GM12878 (cell line): Measurements from ENCODE around the gene C1QC. TPM values are rescaled to one million over a fixed set of nuclear protein-coding genes. Genes with fewer than 3 reads are reported as not detected.

Experiments
- ATAC-seq: fragments of 200-7000 bp; cut with Tn5 transposase; 3 replicates; pipeline ENCODE4 v1.9.1; 2020; ENCODE audit warnings: mild to moderate bottlenecking, moderate library complexity
- BruUV-seq: library from RNA; stranded (reverse); fragments of 400-500 nt; replicated peaks from 2 replicates; lab custom pipeline; 2021; lab: Mats Ljungman, UMichigan
- CTCF ChIA-PET: fragments of 300-600 bp; sonication (Branson Sonifier 250); formaldehyde crosslinking; extraction: SDS; loops from one replicate; lab custom pipeline; 2021; ENCODE audit warnings: inconsistent platforms; lab: Yijun Ruan, JAX
- POLR2A ChIA-PET: fragments of 350-600 bp; formaldehyde crosslinking; extraction: SDS; loops from one replicate; lab custom pipeline; 2021; ENCODE audit warnings: inconsistent platforms; lab: Charles Lee
- RAD21 ChIA-PET: fragments of 300-600 bp; sonication (Branson Sonifier 250); formaldehyde crosslinking; loops from one replicate; lab custom pipeline; 2023; ENCODE audit warnings: antibody characterized with exemption; ENCODE audit not compliant: unreplicated experiment; lab: Charles Lee
- SMC1A ChIA-PET: fragments of 300-600 bp; sonication (Branson Sonifier 250); formaldehyde crosslinking; loops from one replicate; lab custom pipeline; 2023; ENCODE audit not compliant: unreplicated experiment, uncharacterized antibody; lab: Charles Lee
- DNase-seq: peaks from one replicate; pipeline ENCODE4 v3.0.0-alpha.2; 2011; ENCODE audit warnings: low read depth, low spot score
- FAIRE-seq: peaks from 3 replicates; lab custom pipeline; 2011; peaks lifted over from hg19 to GRCh38; lab: Jason Lieb, UNC
- H2AFZ ChIP-seq: 2 replicates; pipeline ENCODE4 v1.6.0; 2011; ENCODE audit warnings: low read depth, low read length, control low read depth; ENCODE audit not compliant: control insufficient read depth
- H3K27ac ChIP-seq: 2 replicates; pipeline ENCODE4 v1.5.1; 2011; ENCODE audit warnings: control low read depth; ENCODE audit not compliant: control insufficient read depth, insufficient read depth
- H3K27me3 ChIP-seq, 2 experiments: replicated peaks in 1 of 2; 2 replicates each; pipeline versions ENCODE4 v1.6.0 to v1.6.1; 2011; ENCODE audit warnings: low read length in 1 of 2; ENCODE audit not compliant: control insufficient read depth in 2 of 2, insufficient read depth in 2 of 2
- H3K36me3 ChIP-seq, 2 experiments: 2 replicates each; pipeline ENCODE4 v1.5.1; 2011; ENCODE audit warnings: low read length in 1 of 2; ENCODE audit not compliant: control insufficient read depth in 2 of 2, insufficient read depth in 2 of 2
- H3K4me1 ChIP-seq: 2 replicates; pipeline ENCODE4 v1.6.1; 2011; ENCODE audit warnings: mild to moderate bottlenecking, low read length, moderate library complexity, mixed read lengths; ENCODE audit not compliant: control insufficient read depth, insufficient read depth
- H3K4me2 ChIP-seq: 2 replicates; pipeline ENCODE4 v1.6.0; 2011; ENCODE audit warnings: control low read depth; ENCODE audit not compliant: control insufficient read depth, insufficient read depth
- H3K4me3 ChIP-seq: fragments of 200-600 bp; sonication (generic); 2 replicates; pipeline ENCODE4 v1.5.1; 2016
- H3K79me2 ChIP-seq: 2 replicates; pipeline ENCODE4 v1.6.0; 2011; ENCODE audit warnings: low read length; ENCODE audit not compliant: control insufficient read depth, insufficient read depth
- H3K9ac ChIP-seq: 2 replicates; pipeline ENCODE4 v1.8.0; 2011; ENCODE audit warnings: low read length, control low read depth, mixed read lengths; ENCODE audit not compliant: control insufficient read depth, insufficient read depth
- H3K9me3 ChIP-seq: replicated peaks from 3 replicates; pipeline ENCODE4 v1.5.1; 2011; ENCODE audit warnings: mild to moderate bottlenecking, low read length; ENCODE audit not compliant: control insufficient read depth, insufficient read depth
- H4K20me1 ChIP-seq: 2 replicates; pipeline ENCODE4 v1.6.0; 2011; ENCODE audit not compliant: control insufficient read depth, insufficient read depth
- CBX3 ChIP-seq: fragments of 200-600 bp; sonication (generic); IDR thresholded peaks from 2 replicates; pipeline ENCODE4 v1.6.1; 2016; ENCODE audit warnings: low read depth, borderline replicate concordance
- NFXL1 ChIP-seq: fragments of 450-650 bp; IDR thresholded peaks from 2 replicates; pipeline ENCODE4 v1.6.1; 2017; ENCODE audit warnings: antibody characterized with exemption, mild to moderate bottlenecking, borderline replicate concordance
- SMAD1 ChIP-seq: fragments of 450-650 bp; IDR thresholded peaks from 2 replicates; pipeline ENCODE4 v1.6.1; 2018; ENCODE audit warnings: mild to moderate bottlenecking, low read depth; ENCODE audit not compliant: partially characterized antibody
- ZBTB33 ChIP-seq: fragments of 450-650 bp; IDR thresholded peaks from 2 replicates; pipeline ENCODE4 v1.6.1; 2017; ENCODE audit warnings: mild to moderate bottlenecking
- WGBS: methylation state at CpG from one replicate; pipeline ENCODE4 v1.1.6; 2016; ENCODE audit warnings: low lambda C conversion rate; ENCODE audit not compliant: insufficient replicate concordance, insufficient coverage; ENCODE audit errors: missing lambda C conversion rate; 5-methylcytosine and 5-hydroxymethylcytosine counted together
- in situ Hi-C: fragments of 300-500 bp; cut with MboI; formaldehyde crosslinking; loops from 9 replicates; pipeline ENCODE4 v1.14.3; 2018; ENCODE audit warnings: mixed read lengths
- intact Hi-C: fragments of 100-400 bp; cut with micrococcal nuclease; formaldehyde crosslinking; loops from one replicate; pipeline ENCODE4 v1.14.2; 2022; ENCODE audit not compliant: unreplicated experiment
- polyA plus RNA-seq, 11 experiments: library from polyadenylated mRNA; depleted of rRNA in 4 of 11; unstranded in 6 of 11; stranded (reverse) in 5 of 11; fragments of >200 nt; fragmentation: Nextera tagmentation in 4 of 11; fragmentation: Illumina TruSeq in 1 of 11; extraction: Ambion mirVana in 4 of 11; extraction: Trizol in 1 of 11; gene quantifications; 1 replicate in 1 of 11; 2 replicates in 10 of 11; pipeline versions ENCODE4 v1.2.1 to v1.2.3, GENCODE V29; 2011 to 2016; ENCODE audit warnings: inconsistent platforms in 2 of 11, missing spikeins in 2 of 11, low read depth in 1 of 11
- total RNA-seq, 4 experiments: library from RNA; depleted of rRNA in 3 of 4; stranded (reverse); fragments of >200 nt in 3 of 4; fragmentation: Illumina TruSeq in 1 of 4; extraction: Trizol in 1 of 4; gene quantifications; 2 replicates each; pipeline versions ENCODE4 v1.2.1 to v1.2.3, GENCODE V29; 2013 to 2021
- TF ChIP-seq, protein P1 (sequence below): IDR thresholded peaks from 2 replicates; pipeline ENCODE4 v1.6.1; 2011; ENCODE audit warnings: borderline replicate concordance, low read depth, mild to moderate bottlenecking, moderate library complexity, low read length; ENCODE audit not compliant: insufficient read depth, poor library complexity, severe bottlenecking
- TF ChIP-seq, protein P2 (sequence below): fragments of 450-650 bp; IDR thresholded peaks from 2 replicates; pipeline ENCODE4 v1.6.1; 2017; ENCODE audit warnings: mild to moderate bottlenecking, moderate library complexity

C1QC gene
- total and polyA plus RNA-seq, 10 of the 15 experiments (the other 5 are each of a cell fraction or from before 2014, with no cell fraction given): 0.74 TPM; not detected in 9

DNA sequence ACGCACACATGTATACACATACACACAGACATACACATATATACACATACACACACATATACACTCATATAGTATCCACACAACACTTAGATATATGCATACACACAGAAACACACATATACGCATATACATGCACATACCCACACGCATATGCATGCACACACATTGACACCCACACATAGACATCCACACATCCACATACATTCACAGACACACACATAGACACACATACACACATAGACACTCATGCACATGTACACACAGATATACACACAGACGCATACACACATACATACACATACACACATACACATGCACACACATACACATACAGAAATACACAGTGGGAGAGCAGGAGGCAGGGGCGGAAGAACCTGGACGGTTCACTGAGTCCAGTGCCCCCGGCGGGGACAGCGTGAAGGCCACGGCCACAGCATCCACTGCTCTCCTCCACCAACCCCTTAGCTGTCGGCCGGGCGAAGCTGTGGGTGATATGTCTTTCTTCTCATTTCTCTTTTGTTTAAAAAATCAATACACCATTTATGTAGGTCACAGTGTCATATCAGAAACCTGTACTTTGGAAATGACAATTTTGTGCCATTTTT is 6.8 kb downstream of the C1QC start:
- Histone ChIP-seq H3K4me1 (no peaks in the 10 kb centered on the region), H3K9ac (no peak overlapping the region), H3K4me2 (no peak overlapping the region), H2AFZ (no peak overlapping the region), H3K27ac (no peak overlapping the region), H4K20me1 (no peaks in the 10 kb centered on the region), H3K36me3 (no peaks in the 10 kb centered on the region), H3K9me3 (no peaks in the 10 kb centered on the region), H3K79me2 (no peaks in the 10 kb centered on the region), H3K4me3 (no peak overlapping the region), H3K27me3 (no peaks in the 10 kb centered on the region; a peak in 2 of 4 replicates)
- SMC1A ChIA-PET: no interaction called here
- ATAC-seq (no peak), FAIRE-seq (no peak), DNase-seq (no peak)
- WGBS: 62% methylated on average over 13 of the region's 13 CpGs
- RAD21 ChIA-PET: no interaction called here
- POLR2A ChIA-PET: no interaction called here
- TF ChIP-seq, protein P1, sequence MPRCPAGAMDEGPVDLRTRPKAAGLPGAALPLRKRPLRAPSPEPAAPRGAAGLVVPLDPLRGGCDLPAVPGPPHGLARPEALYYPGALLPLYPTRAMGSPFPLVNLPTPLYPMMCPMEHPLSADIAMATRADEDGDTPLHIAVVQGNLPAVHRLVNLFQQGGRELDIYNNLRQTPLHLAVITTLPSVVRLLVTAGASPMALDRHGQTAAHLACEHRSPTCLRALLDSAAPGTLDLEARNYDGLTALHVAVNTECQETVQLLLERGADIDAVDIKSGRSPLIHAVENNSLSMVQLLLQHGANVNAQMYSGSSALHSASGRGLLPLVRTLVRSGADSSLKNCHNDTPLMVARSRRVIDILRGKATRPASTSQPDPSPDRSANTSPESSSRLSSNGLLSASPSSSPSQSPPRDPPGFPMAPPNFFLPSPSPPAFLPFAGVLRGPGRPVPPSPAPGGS: peak; percentile 50
- TF ChIP-seq CBX3: no peak
- BruUV-seq: no TSS peak
- intact Hi-C loops: no loop called here
- in situ Hi-C loops: no loop called here
- CTCF ChIA-PET: no interaction called here

GRCh38 chr1:22651941-22652856 is 8.8 kb downstream of the C1QC start:
- SMC1A ChIA-PET: no interaction called here
- 15% methylated on average over 15 of the region's 15 CpGs for WGBS
- Histone ChIP-seq H3K9me3 (no peaks in the 10 kb centered on the region), H3K4me1 (no peaks in the 10 kb centered on the region), H3K36me3 (no peaks in the 10 kb centered on the region), H3K9ac (no peak overlapping the region), H3K4me3 (no peak overlapping the region), H3K79me2 (no peaks in the 10 kb centered on the region), H3K27me3 (no peaks in the 10 kb centered on the region; a peak in 2 of 4 replicates), H3K27ac (no peak overlapping the region), H3K4me2 (no peak overlapping the region), H4K20me1 (no peaks in the 10 kb centered on the region), H2AFZ (no peak overlapping the region)
- ATAC-seq (no peak), DNase-seq (no peak), FAIRE-seq (no peak)
- CTCF ChIA-PET: no interaction called here
- BruUV-seq: no TSS peak
- in situ Hi-C loops: no loop called here
- RAD21 ChIA-PET: no interaction called here
- POLR2A ChIA-PET: no interaction called here
- intact Hi-C loops: no loop called here
- no peak for TF ChIP-seq CBX3
- no peak for TF ChIP-seq SMAD1
- no peak for TF ChIP-seq NFXL1
- TF ChIP-seq, protein P2, sequence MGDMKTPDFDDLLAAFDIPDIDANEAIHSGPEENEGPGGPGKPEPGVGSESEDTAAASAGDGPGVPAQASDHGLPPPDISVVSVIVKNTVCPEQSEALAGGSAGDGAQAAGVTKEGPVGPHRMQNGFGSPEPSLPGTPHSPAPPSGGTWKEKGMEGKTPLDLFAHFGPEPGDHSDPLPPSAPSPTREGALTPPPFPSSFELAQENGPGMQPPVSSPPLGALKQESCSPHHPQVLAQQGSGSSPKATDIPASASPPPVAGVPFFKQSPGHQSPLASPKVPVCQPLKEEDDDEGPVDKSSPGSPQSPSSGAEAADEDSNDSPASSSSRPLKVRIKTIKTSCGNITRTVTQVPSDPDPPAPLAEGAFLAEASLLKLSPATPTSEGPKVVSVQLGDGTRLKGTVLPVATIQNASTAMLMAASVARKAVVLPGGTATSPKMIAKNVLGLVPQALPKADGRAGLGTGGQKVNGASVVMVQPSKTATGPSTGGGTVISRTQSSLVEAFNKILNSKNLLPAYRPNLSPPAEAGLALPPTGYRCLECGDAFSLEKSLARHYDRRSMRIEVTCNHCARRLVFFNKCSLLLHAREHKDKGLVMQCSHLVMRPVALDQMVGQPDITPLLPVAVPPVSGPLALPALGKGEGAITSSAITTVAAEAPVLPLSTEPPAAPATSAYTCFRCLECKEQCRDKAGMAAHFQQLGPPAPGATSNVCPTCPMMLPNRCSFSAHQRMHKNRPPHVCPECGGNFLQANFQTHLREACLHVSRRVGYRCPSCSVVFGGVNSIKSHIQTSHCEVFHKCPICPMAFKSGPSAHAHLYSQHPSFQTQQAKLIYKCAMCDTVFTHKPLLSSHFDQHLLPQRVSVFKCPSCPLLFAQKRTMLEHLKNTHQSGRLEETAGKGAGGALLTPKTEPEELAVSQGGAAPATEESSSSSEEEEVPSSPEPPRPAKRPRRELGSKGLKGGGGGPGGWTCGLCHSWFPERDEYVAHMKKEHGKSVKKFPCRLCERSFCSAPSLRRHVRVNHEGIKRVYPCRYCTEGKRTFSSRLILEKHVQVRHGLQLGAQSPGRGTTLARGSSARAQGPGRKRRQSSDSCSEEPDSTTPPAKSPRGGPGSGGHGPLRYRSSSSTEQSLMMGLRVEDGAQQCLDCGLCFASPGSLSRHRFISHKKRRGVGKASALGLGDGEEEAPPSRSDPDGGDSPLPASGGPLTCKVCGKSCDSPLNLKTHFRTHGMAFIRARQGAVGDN: no peak
- TF ChIP-seq ZBTB33: no peak
